Brain microvascular endothelial cell (primary cell): Measurements from ENCODE around the gene FTL.

Source experiments
- DNase-seq: peaks from one replicate; pipeline ENCODE4 v3.0.0-alpha.2; 2020
- H3K27ac ChIP-seq: fragments of 250-450 bp; sonication (Bioruptor Pico); 2 replicates; pipeline ENCODE4 v1.5.1; 2020; ENCODE audit warnings: mild to moderate bottlenecking, moderate library complexity
- H3K27me3 ChIP-seq: fragments of 250-450 bp; sonication (Bioruptor Pico); replicated peaks from 2 replicates; pipeline ENCODE4 v1.5.1; 2020; ENCODE audit warnings: mild to moderate bottlenecking
- H3K36me3 ChIP-seq: fragments of 250-450 bp; sonication (Bioruptor Pico); replicated peaks from 2 replicates; pipeline ENCODE4 v1.5.1; 2020; ENCODE audit warnings: mild to moderate bottlenecking
- H3K4me3 ChIP-seq: 2 replicates; pipeline ENCODE4 v1.5.1; 2011; ENCODE audit warnings: low read depth, mild to moderate bottlenecking, control low read depth, low read length, moderate library complexity
- in situ Hi-C: cut with HindIII; loops from 2 replicates; pipeline ENCODE4 v1.10.0; 2017; ENCODE audit warnings: low sequenced_read_pairs, low pct_ligation_motif_present
- TF ChIP-seq, protein P1 (sequence below): IDR thresholded peaks from 2 replicates; pipeline ENCODE4 v1.5.1; 2011; ENCODE audit warnings: low read depth, mild to moderate bottlenecking, moderate library complexity, low read length, control low read depth, inconsistent platforms; ENCODE audit errors: missing control alignments

The FTL gene

DNA sequence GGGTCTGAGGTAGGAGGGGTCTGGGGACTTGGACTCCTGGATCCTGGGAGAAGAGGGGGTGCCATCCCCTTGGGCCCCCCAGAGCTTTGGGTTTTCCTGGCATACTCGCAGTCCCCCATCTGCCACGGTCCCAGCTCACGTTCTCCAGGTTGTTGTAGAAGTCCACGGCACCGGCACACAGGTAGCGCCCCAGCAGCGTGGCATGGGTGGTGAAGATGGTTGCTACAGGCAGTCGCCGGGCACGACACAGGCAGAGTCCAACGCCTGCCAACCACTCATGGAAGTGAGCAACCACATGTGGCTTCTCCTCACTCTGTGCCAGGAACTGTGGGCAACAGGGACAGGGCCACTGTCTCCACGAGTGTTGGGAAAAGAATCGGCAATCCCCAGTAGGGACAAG is 20.6 kb downstream of the FTL start:
- TF ChIP-seq, protein P1, sequence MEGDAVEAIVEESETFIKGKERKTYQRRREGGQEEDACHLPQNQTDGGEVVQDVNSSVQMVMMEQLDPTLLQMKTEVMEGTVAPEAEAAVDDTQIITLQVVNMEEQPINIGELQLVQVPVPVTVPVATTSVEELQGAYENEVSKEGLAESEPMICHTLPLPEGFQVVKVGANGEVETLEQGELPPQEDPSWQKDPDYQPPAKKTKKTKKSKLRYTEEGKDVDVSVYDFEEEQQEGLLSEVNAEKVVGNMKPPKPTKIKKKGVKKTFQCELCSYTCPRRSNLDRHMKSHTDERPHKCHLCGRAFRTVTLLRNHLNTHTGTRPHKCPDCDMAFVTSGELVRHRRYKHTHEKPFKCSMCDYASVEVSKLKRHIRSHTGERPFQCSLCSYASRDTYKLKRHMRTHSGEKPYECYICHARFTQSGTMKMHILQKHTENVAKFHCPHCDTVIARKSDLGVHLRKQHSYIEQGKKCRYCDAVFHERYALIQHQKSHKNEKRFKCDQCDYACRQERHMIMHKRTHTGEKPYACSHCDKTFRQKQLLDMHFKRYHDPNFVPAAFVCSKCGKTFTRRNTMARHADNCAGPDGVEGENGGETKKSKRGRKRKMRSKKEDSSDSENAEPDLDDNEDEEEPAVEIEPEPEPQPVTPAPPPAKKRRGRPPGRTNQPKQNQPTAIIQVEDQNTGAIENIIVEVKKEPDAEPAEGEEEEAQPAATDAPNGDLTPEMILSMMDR, result no peak
- Histone ChIP-seq H3K27me3 (no peaks in the 10 kb centered on the region), H3K4me3 (no peak overlapping the region), H3K36me3 (peaks cover 66% of the 10 kb centered on the region), H3K27ac (no peak overlapping the region)
- DNase-seq, result no peak
- in situ Hi-C loops, result no loop called here

DNA sequence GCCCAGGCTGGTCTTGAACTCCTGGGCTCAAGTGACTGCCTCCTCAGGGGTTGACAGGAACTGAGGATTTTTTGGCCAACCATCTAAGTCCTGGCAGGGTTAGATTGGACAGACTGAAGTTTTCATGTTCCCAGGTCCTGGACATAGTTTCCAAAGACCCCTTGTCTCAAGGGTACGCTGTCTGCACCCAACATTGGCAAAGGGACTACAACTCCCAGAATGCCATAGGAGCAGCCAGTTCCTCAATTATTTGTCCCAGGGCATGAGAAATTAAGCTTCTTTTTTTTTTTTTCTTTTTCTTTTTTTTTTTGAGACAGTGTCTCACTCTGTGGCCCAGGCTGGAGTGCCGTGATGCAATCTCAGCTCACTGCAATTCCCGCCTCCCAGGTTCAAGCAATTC is 21.1 kb downstream of the FTL start:
- in situ Hi-C loops, result no loop called here
- TF ChIP-seq, protein P1, result no peak
- no peak overlapping the region for H3K4me3 ChIP-seq
- no peaks in the 10 kb centered on the region for H3K27me3 ChIP-seq
- H3K36me3 ChIP-seq, result peaks cover 64% of the 10 kb centered on the region
- H3K27ac ChIP-seq, result no peak overlapping the region
- DNase-seq, result no peak

DNA sequence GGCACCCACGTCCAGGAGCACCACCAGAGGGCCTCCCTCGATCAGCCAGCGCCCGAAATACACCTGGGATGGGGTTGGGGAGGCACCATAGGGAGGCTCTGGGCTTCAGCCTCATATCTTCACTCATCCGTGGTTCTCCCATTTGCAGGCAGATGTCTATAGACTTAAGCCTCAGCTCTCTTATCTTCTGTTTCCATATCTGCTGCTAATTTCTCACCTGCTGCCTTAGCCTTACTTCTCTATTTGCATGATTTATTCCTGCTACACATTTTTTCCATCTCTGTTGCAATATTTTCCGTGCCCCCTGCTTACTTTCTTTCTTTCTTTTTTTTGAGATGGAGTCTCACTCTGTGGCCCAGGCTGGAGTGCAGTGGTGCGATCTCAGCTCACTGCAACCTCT is 22.2 kb downstream of the FTL start:
- TF ChIP-seq, protein P1, result no peak
- no peak overlapping the region for H3K4me3 ChIP-seq
- H3K27me3 ChIP-seq, result no peaks in the 10 kb centered on the region

DNA sequence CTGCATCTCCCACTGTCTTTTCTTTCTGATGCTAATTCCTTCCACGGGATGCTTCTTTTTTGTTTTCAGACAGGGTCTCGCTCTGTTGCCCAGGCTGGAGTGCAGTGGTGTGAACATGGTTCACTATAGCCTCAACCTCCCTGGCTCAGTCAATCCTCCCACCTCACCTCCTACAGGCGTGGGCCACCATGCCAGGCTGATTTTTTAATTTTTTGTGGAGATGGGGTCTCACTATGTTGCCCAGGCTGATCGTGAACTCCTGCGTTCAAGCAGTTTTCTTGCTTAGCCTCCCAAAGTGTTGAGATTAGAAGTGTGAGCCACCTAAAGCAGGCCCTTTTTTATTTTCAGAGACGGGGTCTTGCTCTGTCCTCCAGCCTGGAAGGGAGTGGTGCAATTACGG is 23.2 kb downstream of the FTL start:
- peaks cover 51% of the 10 kb centered on the region for H3K36me3 ChIP-seq
- no peak overlapping the region for H3K4me3 ChIP-seq
- no peaks in the 10 kb centered on the region for H3K27me3 ChIP-seq
- no peak for DNase-seq
- no peak overlapping the region for H3K27ac ChIP-seq
- TF ChIP-seq, protein P1, result no peak
- in situ Hi-C loops, result no loop called here

More for the DNA sequence above, 22.2 kb downstream of the FTL start:
- in situ Hi-C loops, result no loop called here
- DNase-seq, result no peak
- peaks cover 60% of the 10 kb centered on the region for H3K36me3 ChIP-seq
- H3K27ac ChIP-seq, result no peak overlapping the region

DNA sequence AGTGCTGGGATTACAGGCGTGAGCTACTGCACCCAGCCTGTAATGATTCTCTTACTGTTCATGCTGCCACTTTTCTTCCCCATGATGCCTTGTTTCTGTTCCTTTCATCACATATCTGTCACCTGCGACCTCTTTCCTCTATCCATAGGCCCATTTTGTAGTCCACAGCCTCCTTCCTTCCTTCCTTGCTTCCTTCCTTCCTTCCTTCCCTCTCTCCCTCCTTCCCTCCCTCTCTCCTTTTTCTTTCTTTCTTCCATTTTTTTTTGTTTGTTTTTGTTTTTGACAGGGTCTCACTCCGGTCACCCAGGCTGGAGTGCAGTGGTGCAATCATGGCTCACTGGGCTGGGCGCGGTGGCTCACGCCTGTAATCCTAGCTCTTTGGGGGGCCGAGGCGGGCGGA is 23.8 kb downstream of the FTL start:
- TF ChIP-seq, protein P1, result no peak
- in situ Hi-C loops, result no loop called here
- no peak for DNase-seq
- peaks cover 49% of the 10 kb centered on the region for H3K36me3 ChIP-seq
- H3K4me3 ChIP-seq, result no peak overlapping the region
- H3K27me3 ChIP-seq, result no peaks in the 10 kb centered on the region
- no peak overlapping the region for H3K27ac ChIP-seq

DNA sequence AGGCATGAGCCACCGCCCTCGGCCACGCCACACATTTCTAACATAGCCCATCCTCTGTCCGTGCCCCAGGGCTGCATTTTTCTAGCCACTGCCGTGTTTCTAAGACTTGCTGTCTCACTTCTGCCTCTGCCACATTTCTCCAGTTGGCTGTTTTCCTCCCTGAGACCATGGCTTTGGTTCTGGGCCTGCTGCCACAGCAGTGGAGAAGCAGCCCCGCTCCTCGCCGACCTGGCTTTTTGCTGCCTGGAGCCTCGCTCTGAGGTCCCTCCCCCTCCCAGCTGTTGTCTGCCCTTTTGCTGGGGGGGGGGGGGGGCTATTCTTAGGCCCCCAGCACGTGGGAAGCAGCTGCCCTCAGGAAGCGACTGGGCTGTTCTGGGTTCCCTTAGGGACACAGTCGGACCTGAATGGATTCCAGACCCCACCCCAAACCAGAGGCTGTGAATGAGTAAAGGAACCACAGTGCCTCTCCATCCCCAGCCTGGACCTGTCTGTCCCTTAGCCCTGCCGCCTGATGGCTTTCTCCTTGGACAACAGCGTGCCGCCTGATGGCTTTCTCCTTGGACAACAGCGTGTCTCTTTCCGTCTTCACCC is 24.7 kb downstream of the FTL start:
- Histone ChIP-seq H3K27ac (no peak overlapping the region), H3K36me3 (peaks cover 41% of the 10 kb centered on the region), H3K27me3 (no peaks in the 10 kb centered on the region), H3K4me3 (no peak overlapping the region)
- no peak for DNase-seq
- TF ChIP-seq, protein P1, result no peak
- in situ Hi-C loops, result no loop called here
